C4-2B (cell line): ENCODE data around the gene C11orf68.

ENCODE experiments used
- CTCF ChIP-seq: fragments of 450-650 bp; conservative IDR thresholded peaks from 2 replicates; pipeline ENCODE4 v1.5.1; 2017; ENCODE audit warnings: mild to moderate bottlenecking
- ZFX ChIP-seq: fragments of 450-650 bp; IDR thresholded peaks from 2 replicates; pipeline ENCODE4 v1.6.1; 2017

- TF ChIP-seq ZFX (no peak), CTCF (no peak)
These were observed 46.9 kb downstream of the C11orf68 start for GRCh38 chr11:65871811-65872548.
